GM12864 (cell line): Measurements from ENCODE around the gene MT1H.

Experiments
- DNase-seq: peaks from one replicate; pipeline ENCODE4 v3.0.0-alpha.2; 2011; ENCODE audit warnings: low read depth
- H3K4me3 ChIP-seq: 2 replicates; pipeline ENCODE4 v1.5.1; 2011; ENCODE audit warnings: mild to moderate bottlenecking, low read depth, low read length, control low read depth
- CTCF ChIP-seq: IDR thresholded peaks from 2 replicates; pipeline ENCODE4 v1.5.1; 2011; ENCODE audit warnings: low read depth, mild to moderate bottlenecking, moderate library complexity, low read length, control low read depth, inconsistent platforms; ENCODE audit errors: missing control alignments

Gene MT1H

DNA sequence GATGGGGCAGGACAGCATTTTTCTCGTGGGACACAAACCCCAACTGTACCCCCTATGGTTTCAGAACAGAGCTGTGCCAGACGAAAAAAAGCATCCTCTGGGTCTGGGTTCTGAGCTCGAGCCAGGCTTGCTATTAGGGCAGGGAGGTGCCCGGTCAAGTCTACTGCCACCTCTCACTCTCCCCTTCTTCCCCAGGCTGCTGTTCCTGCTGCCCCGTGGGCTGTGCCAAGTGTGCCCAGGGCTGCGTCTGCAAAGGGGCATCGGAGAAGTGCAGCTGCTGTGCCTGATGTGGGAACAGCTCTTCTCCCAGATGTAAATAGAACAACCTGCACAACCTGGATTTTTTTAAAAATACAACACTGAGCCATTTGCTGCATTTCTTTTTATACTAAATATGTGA is 42.9 kb upstream of the MT1H start:
- no peak for DNase-seq
- H3K4me3 ChIP-seq = no peak overlapping the region
- TF ChIP-seq CTCF = no peak

GRCh38 chr16:56628486-56629350 is 40.9 kb upstream of the MT1H start:
- TF ChIP-seq CTCF = no peak
- H3K4me3 ChIP-seq = no peak overlapping the region
- no peak for DNase-seq

DNA sequence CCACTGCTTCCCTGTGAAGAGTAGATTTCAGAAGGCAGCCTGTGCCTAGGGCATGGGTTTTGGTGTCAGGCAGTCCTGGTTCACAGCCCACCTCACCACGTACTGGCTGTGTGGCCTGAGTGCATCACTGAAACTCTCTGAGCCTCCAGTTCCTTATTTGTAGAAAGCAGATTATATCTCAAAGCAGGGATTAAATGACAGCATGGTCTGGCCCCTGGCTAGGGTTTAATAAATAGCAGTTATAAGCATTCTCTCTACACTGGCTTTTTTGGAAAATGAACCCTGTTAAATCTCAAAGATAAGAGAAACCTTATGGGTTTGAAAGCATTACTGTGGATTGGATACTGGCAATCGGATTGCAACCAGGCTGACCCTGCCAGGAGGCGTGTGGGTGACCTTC is 40.1 kb upstream of the MT1H start:
- DNase-seq = no peak
- no peak for TF ChIP-seq CTCF
- H3K4me3 ChIP-seq = no peak overlapping the region

GRCh38 chr16:56630134-56630533 is 39.5 kb upstream of the MT1H start:
- DNase-seq = no peak
- TF ChIP-seq CTCF = peak; percentile 30
- no peak overlapping the region for H3K4me3 ChIP-seq

- no peak overlapping the region for H3K4me3 ChIP-seq
- no peak for TF ChIP-seq CTCF
- no peak for DNase-seq
Observed at GRCh38 chr16:56631197-56631596, 38.4 kb upstream of the MT1H start.

GRCh38 chr16:56631832-56632155 is 37.8 kb upstream of the MT1H start:
- no peak for DNase-seq
- no peak for TF ChIP-seq CTCF
- no peak overlapping the region for H3K4me3 ChIP-seq
